Astrocyte (in vitro differentiated cells and primary cell): ENCODE measurements around the gene ZNF226.

ENCODE experiments used
- CTCF ChIP-seq: IDR thresholded peaks from 2 replicates; pipeline ENCODE4 v1.5.1; 2011; ENCODE audit warnings: low read depth, mild to moderate bottlenecking, inconsistent platforms, low read length, moderate library complexity; ENCODE audit not compliant: insufficient read depth
- EZH2 ChIP-seq: IDR thresholded peaks from 2 replicates; pipeline ENCODE4 v1.6.1; 2012; ENCODE audit warnings: mild to moderate bottlenecking, low read length, inconsistent platforms; ENCODE audit not compliant: insufficient read depth

GRCh38 chr19:44141191-44142058 lies 23.5 kb upstream of the ZNF226 start, which contains the start of gene ZNF234:
- TF ChIP-seq CTCF (no peak), EZH2 (no peak)
